Measurements from ENCODE around the gene ATG2A.
"Not testable (repeated sequence)": the region's sequence is repeated elsewhere in the genome, so short reads cannot be mapped to it uniquely, and the experiment has no call there.

Gene ATG2A

GRCh38 chr11:64850979-64851567, 65.9 kb downstream of the ATG2A start:
- H3K4me3 ChIP-seq (ENCODE audit: low read depth, low read length) = no peak overlapping the region
- no peak for TF ChIP-seq CTCF (IDR thresholded peaks at IDR 0.05; ENCODE audit: control insufficient read depth, extremely low read depth, insufficient read depth)
- DNase-seq (ENCODE audit: low read depth) = no peak

GRCh38 chr11:64849598-64850356, 67.2 kb downstream of the ATG2A start:
- no peak for TF ChIP-seq CTCF (IDR thresholded peaks at IDR 0.05; ENCODE audit: control insufficient read depth, extremely low read depth, insufficient read depth)
- no peak for DNase-seq (ENCODE audit: low read depth)
- H3K4me3 ChIP-seq (ENCODE audit: low read depth, low read length) = no peak overlapping the region

GRCh38 chr11:64848826-64849597, 68.0 kb downstream of the ATG2A start:
- H3K4me3 ChIP-seq (ENCODE audit: low read depth, low read length) = no peak overlapping the region
- DNase-seq (ENCODE audit: low read depth) = no peak
- no peak for TF ChIP-seq CTCF (IDR thresholded peaks at IDR 0.05; ENCODE audit: control insufficient read depth, extremely low read depth, insufficient read depth)

GRCh38 chr11:64848214-64848825, 68.7 kb downstream of the ATG2A start:
- TF ChIP-seq CTCF (IDR thresholded peaks at IDR 0.05; ENCODE audit: control insufficient read depth, extremely low read depth, insufficient read depth) = no peak
- H3K4me3 ChIP-seq (ENCODE audit: low read depth, low read length) = no peak overlapping the region
- DNase-seq (ENCODE audit: low read depth) = no peak

GRCh38 chr11:64846998-64847666, 69.9 kb downstream of the ATG2A start:
- no peak overlapping the region for H3K4me3 ChIP-seq (ENCODE audit: low read depth, low read length)
- TF ChIP-seq CTCF (IDR thresholded peaks at IDR 0.05; ENCODE audit: control insufficient read depth, extremely low read depth, insufficient read depth) = peak; percentile 96
- peak; percentile 63 for DNase-seq (ENCODE audit: low read depth)

GRCh38 chr11:64845776-64846129, 71.3 kb downstream of the ATG2A start:
- not testable (repeated sequence) for H3K4me3 ChIP-seq (ENCODE audit: low read depth, low read length); DNase-seq (ENCODE audit: low read depth)

Data from LNCaP clone FGC (cell line).